GM12878 (cell line): ENCODE measurements around the gene KIAA1191.

ENCODE experiments used
- ASH2L ChIP-seq: fragments of 300-600, 200-600 bp; sonication (generic); IDR thresholded peaks from 2 replicates; pipeline ENCODE4 v1.6.1; 2017; ENCODE audit warnings: low read depth, mild to moderate bottlenecking, borderline replicate concordance
- CHD1 ChIP-seq: IDR thresholded peaks from 2 replicates; pipeline ENCODE4 v1.6.1; 2012; ENCODE audit warnings: low read depth, low read length, improper control_type of control experiment
- ESRRA ChIP-seq: IDR thresholded peaks from 2 replicates; pipeline ENCODE4 v1.6.1; 2012; ENCODE audit warnings: mild to moderate bottlenecking, low read length, improper control_type of control experiment
- GABPA ChIP-seq: IDR thresholded peaks from 2 replicates; pipeline ENCODE4 v1.6.1; 2014; ENCODE audit warnings: antibody characterized with exemption, low read depth, mild to moderate bottlenecking, inconsistent platforms
- POLR2A ChIP-seq: IDR thresholded peaks from 2 replicates; pipeline ENCODE4 v1.6.1; 2011; ENCODE audit warnings: low read depth, mild to moderate bottlenecking, low read length
- RAD21 ChIP-seq: IDR thresholded peaks from 2 replicates; pipeline ENCODE4 v1.6.1; 2011; ENCODE audit warnings: mild to moderate bottlenecking, low read depth, low read length, moderate library complexity; ENCODE audit not compliant: insufficient read depth
- TAF1 ChIP-seq: IDR thresholded peaks from 2 replicates; pipeline ENCODE4 v1.6.1; 2011; ENCODE audit warnings: mild to moderate bottlenecking, low read depth, low read length, borderline replicate concordance

DNA sequence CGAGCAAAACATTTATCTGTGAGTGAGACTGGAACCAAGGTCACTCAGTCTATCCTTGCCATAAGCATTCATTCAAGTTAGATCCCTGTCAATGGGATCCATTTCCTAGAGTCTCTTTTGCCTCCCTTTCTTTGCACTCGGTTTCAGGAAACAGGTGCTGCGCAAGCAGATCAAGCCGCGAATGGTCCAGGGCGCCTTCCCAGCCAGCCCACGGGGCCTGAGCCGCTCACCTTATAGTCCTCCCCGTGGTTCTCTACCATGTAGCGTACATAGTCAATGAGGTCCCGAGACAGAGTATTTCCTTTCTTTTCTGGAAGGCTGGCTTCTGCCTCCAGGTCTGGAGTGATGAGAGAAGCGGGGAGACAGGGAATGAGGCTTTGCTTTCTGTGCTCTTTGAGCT, 23.4 kb upstream of the KIAA1191 start:
- TF ChIP-seq POLR2A (no peak), CHD1 (no peak), ASH2L (no peak), GABPA (no peak), ESRRA (no peak), TAF1 (no peak), RAD21 (no peak)
